Measurements from ENCODE around the gene GNAO1.

GNAO1 gene

DNA sequence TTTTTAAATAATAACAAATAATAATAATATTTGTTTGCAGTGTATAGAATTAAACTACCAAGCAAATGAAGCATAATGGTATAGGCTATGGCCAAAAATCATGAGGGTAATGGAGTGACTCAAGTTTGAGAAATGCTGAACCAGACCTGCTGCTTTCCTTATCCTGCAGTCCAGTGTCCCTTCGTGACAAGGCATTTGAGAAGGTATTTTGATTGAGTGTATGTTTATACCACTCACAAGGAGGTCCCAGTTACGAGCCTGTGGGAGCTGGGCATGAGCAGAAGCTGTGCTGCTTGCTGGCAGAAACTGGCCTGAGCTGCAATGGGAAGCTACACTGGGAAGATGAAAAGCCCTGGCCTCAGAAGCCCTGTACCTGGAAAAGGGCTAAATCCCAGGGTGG, 50.3 kb downstream of the GNAO1 start:
- DNase-seq = no peak

- no peak for DNase-seq
These were observed 51.5 kb downstream of the GNAO1 start for GRCh38 chr16:56242740-56243139.

DNA sequence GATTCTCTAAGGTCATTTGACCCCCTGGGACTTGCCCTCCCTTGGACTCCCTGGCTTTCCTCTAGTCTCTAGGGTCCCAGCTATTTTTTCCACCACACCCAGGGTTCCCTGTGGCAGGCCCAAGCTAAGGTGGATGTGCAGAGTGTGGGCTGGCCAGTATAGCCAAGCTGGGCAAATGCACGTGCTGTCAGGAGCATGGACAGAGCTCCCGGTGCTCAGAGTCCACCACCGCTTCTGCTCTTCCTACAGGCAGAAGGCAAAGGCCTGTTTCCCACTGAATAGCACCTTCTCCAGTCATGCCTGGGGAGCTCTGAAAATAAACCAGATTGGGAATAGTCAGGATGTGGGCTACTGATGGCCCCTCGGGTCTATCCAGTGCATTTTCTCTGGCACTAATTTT, 53.3 kb downstream of the GNAO1 start:
- no peak for DNase-seq

DNA sequence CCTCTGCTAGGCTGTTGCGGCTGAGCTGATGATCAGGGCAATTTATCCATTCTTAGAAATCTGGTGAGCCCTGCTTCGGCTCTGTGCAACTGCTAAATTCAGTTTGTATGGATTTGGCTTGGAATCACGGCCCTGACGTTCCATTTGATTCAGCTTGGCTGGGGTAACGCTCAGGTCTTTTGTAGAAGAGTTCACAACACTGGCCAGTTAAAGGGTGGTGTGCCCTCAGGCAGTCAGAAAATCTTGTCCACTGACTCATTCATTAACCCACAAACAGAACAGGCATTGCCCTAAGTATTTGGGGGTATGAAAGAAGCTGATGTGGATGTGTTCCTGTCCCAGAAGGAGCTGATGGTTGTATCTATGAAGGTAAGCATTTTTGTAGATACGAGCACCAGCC, 53.9 kb downstream of the GNAO1 start:
- no peak for DNase-seq

DNA sequence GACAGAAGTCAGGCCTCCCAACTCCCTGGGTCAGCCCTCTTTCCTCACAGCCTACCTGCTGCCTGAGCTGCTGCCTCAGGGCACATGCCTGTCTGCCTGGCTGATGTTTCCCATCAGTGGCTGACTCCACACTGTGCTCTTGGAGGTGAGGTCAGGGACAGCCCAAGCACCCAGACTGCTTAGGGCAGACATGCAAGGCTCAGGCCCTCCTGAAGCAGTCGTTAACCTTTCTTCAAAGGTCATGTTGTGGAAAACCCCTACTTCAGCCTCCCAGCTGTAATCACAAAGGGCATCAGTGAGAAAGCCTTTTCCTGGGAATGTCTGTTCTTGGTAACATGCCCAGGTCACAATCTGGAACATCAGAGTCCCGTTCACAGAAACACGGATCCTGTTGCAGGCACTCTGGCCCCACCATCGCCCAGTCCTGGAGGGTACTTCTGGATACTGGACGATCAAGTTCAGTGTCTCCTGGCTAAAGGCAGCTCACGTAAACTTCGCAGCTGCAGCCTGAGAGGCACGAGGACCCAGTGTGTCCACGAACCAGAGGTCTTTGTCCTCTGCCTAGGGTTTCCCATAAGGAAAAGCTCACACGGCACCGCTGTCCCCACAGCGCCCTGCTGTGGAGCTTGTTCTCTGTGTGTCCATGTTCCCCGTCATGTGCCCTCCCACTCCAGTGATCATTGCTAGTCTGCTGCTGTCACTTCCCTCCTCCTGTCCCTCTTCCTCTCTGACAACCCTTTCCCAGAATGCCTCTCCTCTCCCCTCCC, 54.9 kb downstream of the GNAO1 start:
- peak; percentile 31 to 57 (median 47) for DNase-seq

GRCh38 chr16:56247018-56247417, 55.7 kb downstream of the GNAO1 start:
- peak in 1 of 4 experiments; percentile 13 for DNase-seq

DNA sequence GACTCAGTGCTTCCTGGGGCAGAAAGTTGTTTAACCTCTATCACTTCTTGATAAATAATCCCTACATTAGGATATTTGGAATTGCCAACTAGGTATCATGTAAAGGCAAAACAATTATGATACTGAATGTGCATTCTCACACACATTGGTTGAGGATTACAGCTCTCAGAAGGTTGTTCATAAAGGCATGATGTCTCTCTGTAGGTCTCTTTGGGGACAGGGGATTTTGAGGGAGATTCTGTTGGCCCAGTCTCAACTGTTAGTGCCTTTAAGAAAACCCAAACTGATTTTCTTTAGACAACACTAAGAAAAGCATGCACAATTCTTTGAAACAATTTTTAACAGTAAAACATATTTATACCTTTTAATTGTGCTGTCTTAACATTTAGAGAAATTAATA, 56.5 kb downstream of the GNAO1 start:
- no peak for DNase-seq

DNA sequence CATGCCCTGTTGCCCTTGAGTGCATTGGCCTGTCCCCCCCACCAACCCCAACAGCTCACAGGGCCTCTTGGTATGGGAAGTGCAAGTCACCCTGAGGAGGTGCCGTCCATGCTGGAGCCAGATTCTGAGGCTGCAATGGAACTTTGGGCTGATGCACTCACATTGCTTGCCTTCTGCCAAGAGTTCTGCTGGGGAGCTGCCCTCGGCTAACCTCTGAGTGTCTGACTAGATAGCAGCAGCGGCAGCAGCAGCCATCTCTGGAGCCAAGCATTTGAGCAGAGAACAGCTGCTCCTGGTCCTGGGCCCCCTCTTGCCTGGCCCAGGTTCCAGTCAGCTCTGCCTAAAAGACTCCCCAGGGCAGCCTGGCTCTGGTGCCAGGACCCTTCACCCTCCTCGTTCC, 61.5 kb downstream of the GNAO1 start:
- no peak for DNase-seq

DNA sequence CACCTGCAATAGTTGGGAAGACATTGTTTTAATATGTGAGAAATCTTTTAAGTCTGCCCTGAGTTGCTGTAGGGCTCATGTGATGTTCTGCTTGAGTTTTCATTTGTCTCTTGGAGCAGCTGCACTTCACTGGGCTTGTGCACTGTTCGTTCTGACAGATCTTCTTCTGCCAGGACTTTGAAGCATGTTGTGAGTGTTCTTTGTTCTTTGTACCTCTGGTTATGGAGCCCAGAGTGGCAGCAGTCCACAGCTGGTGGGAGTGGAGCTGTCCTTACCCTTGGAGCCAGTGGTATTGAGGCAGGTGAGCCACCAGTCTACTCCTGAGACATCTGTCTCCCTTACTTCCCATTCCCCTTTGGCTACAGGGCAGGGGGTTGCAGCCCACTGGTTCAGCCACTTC, 64.6 kb downstream of the GNAO1 start:
- DNase-seq = no peak

- no peak for DNase-seq
These were observed 66.0 kb downstream of the GNAO1 start for GRCh38 chr16:56257239-56257638.

- no peak for DNase-seq
These were observed 66.5 kb downstream of the GNAO1 start for GRCh38 chr16:56257666-56258342.

DNA sequence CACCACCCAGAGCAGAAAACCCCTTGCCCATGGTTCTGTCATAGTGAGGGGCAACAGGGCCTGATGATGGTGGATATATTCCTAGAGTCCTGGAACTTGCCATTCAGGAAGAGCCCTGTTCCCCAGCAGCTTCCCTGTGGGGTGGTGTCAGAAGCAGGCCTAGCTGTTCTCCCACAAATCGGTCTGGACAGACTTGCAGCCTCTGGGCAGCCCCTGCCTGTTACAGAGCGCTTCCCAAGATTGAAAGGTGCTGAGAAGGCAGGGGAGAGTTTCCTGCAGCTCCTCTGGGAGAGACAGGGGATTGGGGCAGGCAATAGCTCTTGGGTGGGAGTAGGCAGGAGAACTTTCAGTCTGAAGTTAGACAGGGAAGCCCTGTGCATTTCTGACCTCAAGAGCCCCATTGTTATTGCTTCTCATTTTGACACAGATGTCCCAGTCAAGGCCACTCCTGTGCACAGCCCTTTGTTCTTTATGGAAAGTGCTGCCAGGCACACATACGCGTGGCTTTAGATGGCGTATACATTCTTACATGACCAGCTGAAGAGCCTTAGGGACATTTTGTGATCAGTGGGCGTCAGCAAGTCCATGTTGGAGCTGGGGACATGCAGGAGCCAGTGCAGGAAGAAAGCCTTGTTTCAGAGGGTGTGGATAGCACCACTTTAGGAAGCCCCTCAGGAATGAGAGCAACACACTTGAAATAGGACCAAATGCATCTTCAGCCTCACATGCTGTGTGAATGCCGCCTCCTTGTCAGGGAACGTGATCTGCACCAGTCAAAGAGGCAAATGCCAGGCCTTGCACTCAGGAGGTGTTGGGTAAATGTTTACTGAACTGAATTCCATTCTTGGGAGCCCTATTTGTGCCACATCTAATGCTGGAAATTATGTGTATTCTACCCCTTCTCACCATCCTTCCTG, 67.5 kb downstream of the GNAO1 start:
- no peak for DNase-seq

GRCh38 chr16:56259425-56259779, 68.1 kb downstream of the GNAO1 start:
- no peak for DNase-seq

- DNase-seq = no peak
These were observed 69.3 kb downstream of the GNAO1 start for GRCh38 chr16:56260378-56261160.

DNA sequence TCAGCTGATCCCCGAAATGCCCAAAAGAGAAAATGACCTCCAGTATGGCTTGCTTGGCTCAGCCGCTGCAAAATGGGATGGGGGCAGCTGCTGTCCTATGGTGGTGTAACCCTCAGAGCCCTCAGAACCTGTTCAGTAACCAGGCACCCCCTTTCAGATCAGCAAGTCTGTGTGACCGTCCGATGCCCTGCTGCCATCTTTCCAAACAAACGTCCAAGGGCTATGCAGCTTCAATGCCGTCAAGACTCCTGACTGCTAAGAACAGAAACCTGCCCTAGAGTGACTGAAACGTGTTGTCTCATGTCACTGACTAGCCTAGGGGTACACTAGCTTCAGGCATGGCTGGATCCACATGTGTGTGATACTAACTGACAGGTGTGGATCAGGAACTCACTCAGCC, 70.4 kb downstream of the GNAO1 start:
- no peak for DNase-seq

DNA sequence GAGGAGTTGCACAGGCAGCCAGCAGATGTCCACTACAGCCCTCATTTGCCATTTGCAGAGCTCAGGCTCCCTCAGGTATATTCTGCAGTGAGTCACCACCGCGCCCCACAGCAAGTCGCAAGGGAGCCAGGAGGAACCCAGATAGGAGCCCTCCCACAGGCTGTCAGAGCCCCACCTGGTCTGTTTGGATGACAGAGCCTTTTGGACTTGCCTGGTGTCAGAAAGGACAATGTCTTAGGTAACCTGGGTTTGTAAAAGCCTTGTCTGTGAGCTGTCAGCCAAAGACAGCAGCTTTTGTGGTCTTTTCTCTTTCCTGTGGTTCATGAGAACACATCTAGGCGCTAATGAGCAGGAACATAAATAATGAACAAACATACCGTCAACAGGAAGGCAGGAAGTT, 70.9 kb downstream of the GNAO1 start:
- no peak for DNase-seq

DNA sequence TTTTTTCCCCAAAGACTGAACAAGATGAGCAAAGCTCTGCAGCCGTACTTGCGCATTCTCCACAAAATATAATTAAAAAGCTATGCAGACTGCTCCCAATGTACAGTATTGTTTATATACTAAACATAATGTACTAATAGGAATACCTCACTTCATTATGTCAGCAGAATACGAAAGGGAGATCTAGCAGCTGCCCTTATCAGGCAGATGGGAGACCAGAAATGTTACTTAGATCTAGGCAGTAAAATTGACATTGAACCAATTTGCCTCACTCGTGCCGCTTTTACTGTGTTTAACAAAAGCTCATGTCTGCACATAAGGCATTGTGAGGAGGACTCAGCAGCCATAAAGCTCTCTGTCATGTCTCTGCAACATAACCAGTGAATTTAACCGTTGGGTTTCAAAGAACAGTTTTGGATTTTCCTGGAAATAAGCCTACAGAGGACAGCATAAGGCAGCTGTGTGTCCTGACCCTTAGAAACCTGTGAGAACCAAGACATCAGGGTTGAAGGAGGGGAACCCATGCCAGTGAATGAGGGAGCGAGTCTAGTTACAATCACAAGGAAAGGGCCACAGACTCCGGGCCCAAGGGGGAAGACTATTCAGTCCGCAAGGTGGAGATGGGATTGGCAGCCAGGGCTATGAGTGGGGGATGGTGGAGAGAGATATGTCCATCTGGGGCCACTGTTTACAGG, 71.4 kb downstream of the GNAO1 start:
- no peak for DNase-seq

GRCh38 chr16:56263711-56264608, 72.7 kb downstream of the GNAO1 start:
- no peak for DNase-seq

GRCh38 chr16:56264609-56264972, 73.3 kb downstream of the GNAO1 start:
- no peak for DNase-seq

GRCh38 chr16:56265184-56265583, 73.9 kb downstream of the GNAO1 start:
- no peak for DNase-seq

- no peak for DNase-seq
These were observed 74.5 kb downstream of the GNAO1 start for GRCh38 chr16:56265746-56266145.

Data from suppressor macrophage (primary cell).